GM12878 (cell line): ENCODE measurements around the gene KMO. TPM values are rescaled to one million over a fixed set of nuclear protein-coding genes. Genes with fewer than 3 reads are reported as not detected.

ENCODE experiments used
- ATAC-seq: fragments of 200-7000 bp; cut with Tn5 transposase; 3 replicates; pipeline ENCODE4 v1.9.1; 2020; ENCODE audit warnings: mild to moderate bottlenecking, moderate library complexity
- BruUV-seq: library from RNA; stranded (reverse); fragments of 400-500 nt; replicated peaks from 2 replicates; lab custom pipeline; 2021; lab: Mats Ljungman, UMichigan
- CTCF ChIA-PET: fragments of 300-600 bp; sonication (Branson Sonifier 250); formaldehyde crosslinking; extraction: SDS; loops from one replicate; lab custom pipeline; 2021; ENCODE audit warnings: inconsistent platforms; lab: Yijun Ruan, JAX
- POLR2A ChIA-PET: fragments of 350-600 bp; formaldehyde crosslinking; extraction: SDS; loops from one replicate; lab custom pipeline; 2021; ENCODE audit warnings: inconsistent platforms; lab: Charles Lee
- RAD21 ChIA-PET: fragments of 300-600 bp; sonication (Branson Sonifier 250); formaldehyde crosslinking; loops from one replicate; lab custom pipeline; 2023; ENCODE audit warnings: antibody characterized with exemption; ENCODE audit not compliant: unreplicated experiment; lab: Charles Lee
- SMC1A ChIA-PET: fragments of 300-600 bp; sonication (Branson Sonifier 250); formaldehyde crosslinking; loops from one replicate; lab custom pipeline; 2023; ENCODE audit not compliant: unreplicated experiment, uncharacterized antibody; lab: Charles Lee
- DNase-seq: peaks from one replicate; pipeline ENCODE4 v3.0.0-alpha.2; 2011; ENCODE audit warnings: low read depth, low spot score
- FAIRE-seq: peaks from 3 replicates; lab custom pipeline; 2011; peaks lifted over from hg19 to GRCh38; lab: Jason Lieb, UNC
- H2AFZ ChIP-seq: 2 replicates; pipeline ENCODE4 v1.6.0; 2011; ENCODE audit warnings: low read depth, low read length, control low read depth; ENCODE audit not compliant: control insufficient read depth
- H3K27ac ChIP-seq: 2 replicates; pipeline ENCODE4 v1.5.1; 2011; ENCODE audit warnings: control low read depth; ENCODE audit not compliant: control insufficient read depth, insufficient read depth
- H3K27me3 ChIP-seq, 2 experiments: replicated peaks in 1 of 2; 2 replicates each; pipeline versions ENCODE4 v1.6.0 to v1.6.1; 2011; ENCODE audit warnings: low read length in 1 of 2; ENCODE audit not compliant: control insufficient read depth in 2 of 2, insufficient read depth in 2 of 2
- H3K36me3 ChIP-seq, 2 experiments: 2 replicates each; pipeline ENCODE4 v1.5.1; 2011; ENCODE audit warnings: low read length in 1 of 2; ENCODE audit not compliant: control insufficient read depth in 2 of 2, insufficient read depth in 2 of 2
- H3K4me1 ChIP-seq: 2 replicates; pipeline ENCODE4 v1.6.1; 2011; ENCODE audit warnings: mild to moderate bottlenecking, low read length, moderate library complexity, mixed read lengths; ENCODE audit not compliant: control insufficient read depth, insufficient read depth
- H3K4me2 ChIP-seq: 2 replicates; pipeline ENCODE4 v1.6.0; 2011; ENCODE audit warnings: control low read depth; ENCODE audit not compliant: control insufficient read depth, insufficient read depth
- H3K4me3 ChIP-seq: fragments of 200-600 bp; sonication (generic); 2 replicates; pipeline ENCODE4 v1.5.1; 2016
- H3K79me2 ChIP-seq: 2 replicates; pipeline ENCODE4 v1.6.0; 2011; ENCODE audit warnings: low read length; ENCODE audit not compliant: control insufficient read depth, insufficient read depth
- H3K9ac ChIP-seq: 2 replicates; pipeline ENCODE4 v1.8.0; 2011; ENCODE audit warnings: low read length, control low read depth, mixed read lengths; ENCODE audit not compliant: control insufficient read depth, insufficient read depth
- H3K9me3 ChIP-seq: replicated peaks from 3 replicates; pipeline ENCODE4 v1.5.1; 2011; ENCODE audit warnings: mild to moderate bottlenecking, low read length; ENCODE audit not compliant: control insufficient read depth, insufficient read depth
- H4K20me1 ChIP-seq: 2 replicates; pipeline ENCODE4 v1.6.0; 2011; ENCODE audit not compliant: control insufficient read depth, insufficient read depth
- ATF2 ChIP-seq: IDR thresholded peaks from 2 replicates; pipeline ENCODE4 v1.6.1; 2012; ENCODE audit warnings: low read length, inconsistent platforms
- BCL11A ChIP-seq: IDR thresholded peaks from 2 replicates; pipeline ENCODE4 v1.6.1; 2011; ENCODE audit warnings: low read depth, low read length
- CBX5 ChIP-seq: sonication (generic); IDR thresholded peaks from 2 replicates; pipeline ENCODE4 v1.6.1; 2016; ENCODE audit warnings: low read depth, moderate library complexity, mild to moderate bottlenecking, inconsistent platforms
- CEBPB ChIP-seq, 2 experiments: fragments of 150-350 bp in 1 of 2; IDR thresholded peaks; 2 replicates each; pipeline ENCODE4 v1.6.1; 2012 to 2014; ENCODE audit warnings: low read depth in 2 of 2, low read length in 2 of 2, borderline replicate concordance in 1 of 2, inconsistent platforms in 1 of 2
- DPF2 ChIP-seq: fragments of 450-650 bp; IDR thresholded peaks from 2 replicates; pipeline ENCODE4 v1.6.1; 2017; ENCODE audit warnings: mild to moderate bottlenecking
- FOXM1 ChIP-seq: IDR thresholded peaks from 2 replicates; pipeline ENCODE4 v1.6.1; 2012; ENCODE audit warnings: low read depth, mild to moderate bottlenecking, inconsistent platforms, low read length, moderate library complexity
- GABPA ChIP-seq: IDR thresholded peaks from 2 replicates; pipeline ENCODE4 v1.6.1; 2014; ENCODE audit warnings: antibody characterized with exemption, low read depth, mild to moderate bottlenecking, inconsistent platforms
- HSF1 ChIP-seq: fragments of 150-350 bp; IDR thresholded peaks from 2 replicates; pipeline ENCODE4 v1.6.1; 2014; ENCODE audit warnings: mild to moderate bottlenecking, low read depth, low read length
- IRF4 ChIP-seq: IDR thresholded peaks from 2 replicates; pipeline ENCODE4 v1.6.1; 2011; ENCODE audit warnings: low read depth, low read length
- JUNB ChIP-seq: IDR thresholded peaks from 2 replicates; pipeline ENCODE4 v1.6.1; 2016; ENCODE audit warnings: antibody characterized with exemption, mild to moderate bottlenecking
- KDM1A ChIP-seq: fragments of 200-600 bp; sonication (generic); IDR thresholded peaks from 2 replicates; pipeline ENCODE4 v1.6.1; 2016; ENCODE audit warnings: borderline replicate concordance
- NR2C1 ChIP-seq: fragments of 450-650 bp; IDR thresholded peaks from 2 replicates; pipeline ENCODE4 v1.6.1; 2017; ENCODE audit warnings: antibody characterized with exemption, mild to moderate bottlenecking, moderate library complexity
- NR2F1 ChIP-seq: fragments of 450-650 bp; conservative IDR thresholded peaks from 2 replicates; pipeline ENCODE4 v1.6.1; 2017; ENCODE audit warnings: mild to moderate bottlenecking
- PAX5 ChIP-seq: IDR thresholded peaks from 2 replicates; pipeline ENCODE4 v1.6.1; 2011; ENCODE audit warnings: low read depth, low read length, borderline replicate concordance
- PAX8 ChIP-seq: fragments of 450-650 bp; IDR thresholded peaks from 2 replicates; pipeline ENCODE4 v1.6.1; 2017; ENCODE audit warnings: mild to moderate bottlenecking, moderate library complexity
- RUNX3 ChIP-seq: IDR thresholded peaks from 2 replicates; pipeline ENCODE4 v1.6.1; 2012; ENCODE audit warnings: low read length, inconsistent platforms
- SIN3A ChIP-seq: IDR thresholded peaks from 2 replicates; pipeline ENCODE4 v1.6.1; 2012; ENCODE audit warnings: low read depth, low read length, improper control_type of control experiment
- SP1 ChIP-seq: IDR thresholded peaks from one replicate; pipeline ENCODE4 v1.6.1; 2011; ENCODE audit warnings: low read depth, low read length
- SPI1 ChIP-seq: IDR thresholded peaks from 2 replicates; pipeline ENCODE4 v1.6.1; 2011; ENCODE audit warnings: low read depth, mild to moderate bottlenecking, low read length, moderate library complexity, borderline replicate concordance; ENCODE audit not compliant: insufficient read depth
- SREBF1 ChIP-seq: IDR thresholded peaks from 2 replicates; pipeline ENCODE4 v1.6.1; 2012; ENCODE audit warnings: mild to moderate bottlenecking, low read length
- WRNIP1 ChIP-seq: IDR thresholded peaks from 2 replicates; pipeline ENCODE4 v1.6.1; 2011; ENCODE audit warnings: low read depth, low read length, improper control_type of control experiment, borderline replicate concordance
- ZBED1 ChIP-seq: IDR thresholded peaks from 2 replicates; pipeline ENCODE4 v1.6.1; 2016; ENCODE audit warnings: borderline replicate concordance
- ZNF217 ChIP-seq: fragments of 450-650 bp; IDR thresholded peaks from 2 replicates; pipeline ENCODE4 v1.6.1; 2017; ENCODE audit warnings: antibody characterized with exemption, mild to moderate bottlenecking
- ZNF622 ChIP-seq: fragments of 450-650 bp; IDR thresholded peaks from 2 replicates; pipeline ENCODE4 v1.6.1; 2017; ENCODE audit warnings: mild to moderate bottlenecking, inconsistent platforms
- WGBS: methylation state at CpG from one replicate; pipeline ENCODE4 v1.1.6; 2016; ENCODE audit warnings: low lambda C conversion rate; ENCODE audit not compliant: insufficient replicate concordance, insufficient coverage; ENCODE audit errors: missing lambda C conversion rate; 5-methylcytosine and 5-hydroxymethylcytosine counted together
- in situ Hi-C: fragments of 300-500 bp; cut with MboI; formaldehyde crosslinking; loops from 9 replicates; pipeline ENCODE4 v1.14.3; 2018; ENCODE audit warnings: mixed read lengths
- intact Hi-C: fragments of 100-400 bp; cut with micrococcal nuclease; formaldehyde crosslinking; loops from one replicate; pipeline ENCODE4 v1.14.2; 2022; ENCODE audit not compliant: unreplicated experiment
- polyA plus RNA-seq, 11 experiments: library from polyadenylated mRNA; depleted of rRNA in 4 of 11; unstranded in 6 of 11; stranded (reverse) in 5 of 11; fragments of >200 nt; fragmentation: Nextera tagmentation in 4 of 11; fragmentation: Illumina TruSeq in 1 of 11; extraction: Ambion mirVana in 4 of 11; extraction: Trizol in 1 of 11; gene quantifications; 1 replicate in 1 of 11; 2 replicates in 10 of 11; pipeline versions ENCODE4 v1.2.1 to v1.2.3, GENCODE V29; 2011 to 2016; ENCODE audit warnings: inconsistent platforms in 2 of 11, missing spikeins in 2 of 11, low read depth in 1 of 11
- total RNA-seq, 4 experiments: library from RNA; depleted of rRNA in 3 of 4; stranded (reverse); fragments of >200 nt in 3 of 4; fragmentation: Illumina TruSeq in 1 of 4; extraction: Trizol in 1 of 4; gene quantifications; 2 replicates each; pipeline versions ENCODE4 v1.2.1 to v1.2.3, GENCODE V29; 2013 to 2021

KMO gene
- total and polyA plus RNA-seq, 10 of the 15 experiments (the other 5 are each of a cell fraction or from before 2014, with no cell fraction given), result 0.68 to 5.9 (median 1.5) TPM

GRCh38 chr1:241485145-241485544 lies 47.0 kb upstream of the KMO start:
- intact Hi-C loops, result loop anchor here (1.0 to 5.0 kb wide), 3 partner anchors 518 to 753 kb away; no protein-coding TSS in a partner anchor
- Histone ChIP-seq H3K9ac (no peak overlapping the region), H3K9me3 (no peaks in the 10 kb centered on the region; the same call in 2 of the 3 replicates), H4K20me1 (no peaks in the 10 kb centered on the region), H3K27ac (no peak overlapping the region), H3K4me1 (peaks cover 3% of the 10 kb centered on the region; the same call in 1 of the 2 replicates), H3K27me3 (no peaks in the 10 kb centered on the region), H2AFZ (no peak overlapping the region), H3K4me3 (no peak overlapping the region), H3K79me2 (no peaks in the 10 kb centered on the region), H3K36me3 (no peaks in the 10 kb centered on the region), H3K4me2 (no peak overlapping the region)
- ChIA-PET CTCF (interaction anchor here (0.6 to 3.0 kb wide), 19 partner anchors 9 to 753 kb away, joined by 3 to 16 read pairs (median 5); no protein-coding TSS in a partner anchor), RAD21 (interaction anchor here (1.0 to 1.7 kb wide), 6 partner anchors 174 to 1828 kb away, joined by 3 to 10 read pairs (median 4); no protein-coding TSS in a partner anchor), SMC1A (interaction anchor here (1.2 to 1.9 kb wide), 3 partner anchors 8 to 597 kb away, joined by 4 to 14 read pairs (median 5); no protein-coding TSS in a partner anchor), POLR2A (interaction anchor here (0.6 kb wide), 1 partner anchor 320 kb away, joined by 7 read pairs; no protein-coding TSS in a partner anchor)
- in situ Hi-C loops, result loop anchor here (10.0 kb wide), 2 partner anchors 600 to 750 kb away; no protein-coding TSS in a partner anchor
- no peak for FAIRE-seq
- no TSS peak for BruUV-seq
- peak; percentile 72 for ATAC-seq
- 22% methylated on average over 3 of the region's 3 CpGs for WGBS
- peak; percentile 15 for DNase-seq
- TF ChIP-seq JUNB (peak; percentile 88), IRF4 (peak; percentile 22; the same call in 1 of the 2 replicates), HSF1 (no peak), ZNF217 (peak; percentile 96), NR2F1 (peak; percentile 58; the same call in 1 of the 2 replicates), SP1 (no peak), SREBF1 (peak; percentile 24; the same call in 1 of the 2 replicates), CEBPB (IDR thresholded peaks at IDR 0.05; ENCODE audit: borderline replicate concordance in 1 of 2, low read depth in 2 of 2, low read length in 2 of 2) (no peak), ATF2 (peak; percentile 72), SPI1 (no peak), PAX5 (peak; percentile 75), BCL11A (0 out of 2 replicates have a peak, but pooled peaks have one; percentile 5), DPF2 (no peak; the same call in 1 of the 2 replicates), ZBED1 (peak; percentile 20; the same call in 1 of the 2 replicates), RUNX3 (peak; percentile 51; the same call in 1 of the 2 replicates), PAX8 (no peak), WRNIP1 (no peak), NR2C1 (no peak), SIN3A (no peak), CBX5 (0 out of 2 replicates have a peak, but pooled peaks have one; percentile 23), KDM1A (no peak), GABPA (peak; percentile 45; the same call in 1 of the 2 replicates), ZNF622 (no peak), FOXM1 (peak; percentile 80)
